HUES64 (cell line): ENCODE data around the gene ZNF429.
"Not testable (repeated sequence)": the region's sequence is repeated elsewhere in the genome, so short reads cannot be mapped to it uniquely, and the experiment has no call there.

ENCODE experiments used
- H3K27ac ChIP-seq: 2 replicates; pipeline ENCODE4 v1.7.0; 2013; ENCODE audit warnings: low read depth, low read length, inconsistent platforms
- H3K27me3 ChIP-seq: 2 replicates; pipeline ENCODE4 v1.6.1; 2013; ENCODE audit warnings: mild to moderate bottlenecking, low read length; ENCODE audit not compliant: insufficient read depth
- H3K36me3 ChIP-seq: 2 replicates; pipeline ENCODE4 v1.6.1; 2013; ENCODE audit warnings: mild to moderate bottlenecking, low read length; ENCODE audit not compliant: insufficient read depth
- H3K4me1 ChIP-seq: 2 replicates; pipeline ENCODE4 v1.6.1; 2013; ENCODE audit warnings: mild to moderate bottlenecking, low read length, moderate library complexity; ENCODE audit not compliant: insufficient read depth
- H3K4me3 ChIP-seq: 2 replicates; pipeline ENCODE4 v1.5.1; 2013; ENCODE audit warnings: mild to moderate bottlenecking, low read length, moderate library complexity
- H3K9ac ChIP-seq: 2 replicates; pipeline ENCODE4 v1.6.1; 2013; ENCODE audit warnings: mild to moderate bottlenecking, low read depth, low read length
- H3K9me3 ChIP-seq: 2 replicates; pipeline ENCODE4 v1.6.1; 2013; ENCODE audit warnings: low read depth, low read length; ENCODE audit not compliant: insufficient read depth
- WGBS: fragments of 150-250, 120-280 bp; methylation state at CpG from one replicate; pipeline ENCODE4 v1.1.7; 2013; ENCODE audit warnings: missing lambda C conversion rate; 5-methylcytosine and 5-hydroxymethylcytosine counted together

ZNF429 gene

GRCh38 chr19:21513651-21514050 lies 8.2 kb downstream of the ZNF429 start:
- Histone ChIP-seq H3K36me3 (peaks cover 13% of the 10 kb centered on the region), H3K4me3 (no peak overlapping the region), H3K9ac (no peak overlapping the region), H3K27ac (no peak overlapping the region), H3K4me1 (no peaks in the 10 kb centered on the region), H3K27me3 (no peaks in the 10 kb centered on the region), H3K9me3 (peaks cover 34% of the 10 kb centered on the region)
- WGBS: 83% methylated on average over 2 of the region's 2 CpGs

GRCh38 chr19:21519488-21519887 lies 14.1 kb downstream of the ZNF429 start:
- Histone ChIP-seq H3K27ac (no peak overlapping the region), H3K4me3 (no peak overlapping the region), H3K36me3 (peaks cover 53% of the 10 kb centered on the region), H3K4me1 (no peaks in the 10 kb centered on the region), H3K9ac (no peak overlapping the region), H3K27me3 (no peaks in the 10 kb centered on the region), H3K9me3 (peaks cover 58% of the 10 kb centered on the region)
- WGBS: 100% methylated on average over 2 of the region's 2 CpGs

DNA sequence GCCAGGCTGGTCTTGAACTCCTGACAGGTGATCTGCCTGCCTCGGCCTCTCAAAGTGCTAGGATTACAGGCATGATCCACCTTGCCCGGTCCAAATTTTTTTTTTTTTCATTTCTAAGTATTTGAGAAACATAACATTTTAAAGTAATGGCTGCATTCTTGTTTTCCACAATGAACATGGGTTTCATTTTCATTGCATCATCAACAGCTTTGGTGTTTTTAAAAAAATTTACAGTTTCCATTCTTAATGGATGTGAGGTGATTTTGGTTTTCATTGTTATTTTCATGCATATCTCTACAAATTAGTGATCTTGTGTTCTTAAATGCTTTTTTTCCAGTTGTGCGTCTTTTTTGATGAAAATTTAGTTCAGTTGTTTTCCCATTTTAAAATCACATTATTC lies 27.5 kb downstream of the ZNF429 start:
- no peak overlapping the region for H3K9ac ChIP-seq
- no peaks in the 10 kb centered on the region for H3K4me1 ChIP-seq
- H3K27me3 ChIP-seq: no peaks in the 10 kb centered on the region
- H3K36me3 ChIP-seq: peaks cover 71% of the 10 kb centered on the region
- 100% methylated on average over 1 of the region's 3 CpGs for WGBS
- H3K4me3 ChIP-seq: no peak overlapping the region
- H3K27ac ChIP-seq: no peak overlapping the region
- H3K9me3 ChIP-seq: peaks cover 58% of the 10 kb centered on the region

DNA sequence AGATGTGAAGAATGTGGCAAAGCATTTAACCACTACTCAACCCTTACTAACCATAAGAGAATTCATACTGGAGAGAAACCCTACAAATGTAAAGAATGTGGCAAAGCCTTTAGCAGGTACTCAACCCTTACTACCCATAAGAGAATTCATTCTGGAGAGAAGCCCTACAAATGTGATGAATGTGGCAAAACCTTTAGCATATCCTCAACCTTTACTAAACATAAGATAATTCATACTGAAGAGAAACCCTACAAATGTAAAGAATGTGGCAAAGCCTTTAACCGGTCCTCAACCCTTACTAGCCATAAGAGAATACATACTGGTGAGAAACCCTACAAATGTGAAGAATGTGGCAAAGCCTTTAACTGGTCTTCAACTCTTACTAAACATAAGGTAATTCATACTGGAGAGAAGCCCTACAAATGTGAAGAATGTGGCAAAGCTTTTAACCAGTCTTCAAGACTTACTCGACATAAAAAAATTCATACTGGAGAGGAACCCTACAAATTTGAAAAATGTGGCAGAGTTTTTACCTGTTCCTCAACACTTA lies 31.4 kb downstream of the ZNF429 start:
- peaks cover 73% of the 10 kb centered on the region for H3K9me3 ChIP-seq
- not testable (repeated sequence) for H3K27ac ChIP-seq, H3K4me1 ChIP-seq, H3K9ac ChIP-seq, H3K27me3 ChIP-seq, H3K4me3 ChIP-seq
- H3K36me3 ChIP-seq: peaks cover 45% of the 10 kb centered on the region
- WGBS: 95% methylated on average over 2 of the region's 2 CpGs

- H3K27ac ChIP-seq: no peak overlapping the region
- 79% methylated on average over 2 of the region's 2 CpGs for WGBS
- H3K4me3 ChIP-seq: no peak overlapping the region
- no peaks in the 10 kb centered on the region for H3K4me1 ChIP-seq
- no peaks in the 10 kb centered on the region for H3K36me3 ChIP-seq
- H3K27me3 ChIP-seq: no peaks in the 10 kb centered on the region
- H3K9ac ChIP-seq: no peak overlapping the region
- peaks cover 14% of the 10 kb centered on the region for H3K9me3 ChIP-seq
Measured at GRCh38 chr19:21559444-21559843, 54.0 kb downstream of the ZNF429 start.

DNA sequence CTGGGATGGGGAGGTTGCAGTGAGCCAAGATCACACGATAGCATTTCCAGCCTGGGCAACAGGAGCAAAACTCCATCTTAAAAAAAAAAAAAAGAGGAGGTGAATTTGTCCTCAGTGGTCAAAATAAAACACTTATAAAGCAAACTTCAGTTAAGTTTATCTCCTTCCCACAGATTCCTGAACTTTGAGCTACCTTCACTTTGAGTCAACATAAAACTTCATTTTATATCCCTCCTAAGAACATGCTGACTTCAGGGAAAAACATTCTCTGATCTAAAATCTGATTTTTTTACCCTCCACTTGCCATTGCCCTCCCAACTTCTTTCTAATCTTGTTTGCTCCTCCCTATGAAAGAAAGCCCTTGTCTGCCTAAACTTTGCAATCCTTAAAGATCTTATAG lies 59.0 kb downstream of the ZNF429 start:
- Histone ChIP-seq H3K9me3 (peaks cover 14% of the 10 kb centered on the region), H3K36me3 (no peaks in the 10 kb centered on the region), H3K27me3 (no peaks in the 10 kb centered on the region), H3K9ac (no peak overlapping the region), H3K4me3 (no peak overlapping the region), H3K27ac (no peak overlapping the region), H3K4me1 (no peaks in the 10 kb centered on the region)
- WGBS: 71% methylated on average over 1 of the region's 1 CpG

DNA sequence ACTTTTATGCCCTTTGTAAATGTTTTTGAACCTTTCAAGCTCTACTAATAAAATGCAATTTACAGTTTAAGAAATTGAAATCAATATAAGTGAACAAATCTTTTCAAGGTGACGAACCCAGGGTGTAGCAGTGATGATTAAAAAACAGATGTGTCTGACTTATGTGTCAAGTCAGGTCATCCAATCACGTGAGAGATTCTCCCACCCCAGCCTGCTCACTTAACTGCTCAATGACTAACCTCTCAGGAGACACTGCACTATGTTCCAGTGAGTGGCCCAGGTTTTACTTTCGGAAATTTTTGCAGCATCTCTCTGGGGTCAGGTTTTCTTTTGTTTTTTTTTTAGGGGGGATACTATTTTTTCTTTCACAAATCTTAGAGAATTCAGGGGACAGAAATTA lies 60.7 kb downstream of the ZNF429 start:
- Histone ChIP-seq H3K4me1 (no peaks in the 10 kb centered on the region), H3K36me3 (no peaks in the 10 kb centered on the region), H3K9ac (no peak overlapping the region), H3K9me3 (peaks cover 23% of the 10 kb centered on the region), H3K27ac (no peak overlapping the region), H3K4me3 (no peak overlapping the region), H3K27me3 (no peaks in the 10 kb centered on the region)
- 49% methylated on average over 2 of the region's 3 CpGs for WGBS

- peaks cover 35% of the 10 kb centered on the region for H3K9me3 ChIP-seq
- H3K4me3 ChIP-seq, H3K9ac ChIP-seq, H3K36me3 ChIP-seq, H3K4me1 ChIP-seq, H3K27me3 ChIP-seq, H3K27ac ChIP-seq: not testable (repeated sequence)
- 86% methylated on average over 3 of the region's 4 CpGs for WGBS
Measured at GRCh38 chr19:21567806-21568205, 62.4 kb downstream of the ZNF429 start.

- H3K27me3 ChIP-seq: no peaks in the 10 kb centered on the region
- H3K36me3 ChIP-seq: no peaks in the 10 kb centered on the region
- no peak overlapping the region for H3K4me3 ChIP-seq
- no peaks in the 10 kb centered on the region for H3K4me1 ChIP-seq
- no peak overlapping the region for H3K27ac ChIP-seq
- peaks cover 40% of the 10 kb centered on the region for H3K9me3 ChIP-seq
- 89% methylated on average over 21 of the region's 21 CpGs for WGBS
- no peak overlapping the region for H3K9ac ChIP-seq
Measured at GRCh38 chr19:21568816-21569493, 63.6 kb downstream of the ZNF429 start.

GRCh38 chr19:21569494-21569865 lies 64.1 kb downstream of the ZNF429 start:
- H3K27me3 ChIP-seq: no peaks in the 10 kb centered on the region
- H3K4me1 ChIP-seq: no peaks in the 10 kb centered on the region
- WGBS: 90% methylated on average over 16 of the region's 16 CpGs
- H3K27ac ChIP-seq: no peak overlapping the region
- no peak overlapping the region for H3K9ac ChIP-seq
- no peaks in the 10 kb centered on the region for H3K36me3 ChIP-seq
- peaks cover 41% of the 10 kb centered on the region for H3K9me3 ChIP-seq
- H3K4me3 ChIP-seq: no peak overlapping the region

- no peak overlapping the region for H3K27ac ChIP-seq
- no peak overlapping the region for H3K9ac ChIP-seq
- WGBS: 72% methylated on average over 2 of the region's 2 CpGs
- H3K36me3 ChIP-seq: no peaks in the 10 kb centered on the region
- H3K27me3 ChIP-seq: no peaks in the 10 kb centered on the region
- no peak overlapping the region for H3K4me3 ChIP-seq
- H3K9me3 ChIP-seq: peaks cover 48% of the 10 kb centered on the region
- H3K4me1 ChIP-seq: no peaks in the 10 kb centered on the region
Measured at GRCh38 chr19:21571316-21571715, 65.9 kb downstream of the ZNF429 start.

DNA sequence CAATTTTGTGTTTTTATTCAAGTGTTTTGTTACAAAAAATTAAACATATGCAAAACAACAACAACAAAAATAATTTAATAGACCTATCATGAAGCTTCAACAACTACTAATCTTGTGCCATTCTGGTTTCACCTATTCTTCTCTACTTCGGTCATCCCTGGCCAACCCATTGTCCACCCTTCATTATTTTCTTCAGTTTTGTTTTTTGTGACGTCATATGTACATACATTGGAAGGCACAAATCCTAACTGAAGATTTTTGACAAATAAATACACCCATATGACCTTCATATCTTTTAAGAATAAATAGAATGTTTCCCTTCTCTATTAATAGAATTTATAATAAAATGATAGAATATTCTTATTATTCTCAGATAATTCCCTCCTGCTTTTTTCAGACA lies 69.2 kb downstream of the ZNF429 start:
- Histone ChIP-seq H3K27me3 (no peaks in the 10 kb centered on the region), H3K27ac (no peak overlapping the region), H3K4me1 (no peaks in the 10 kb centered on the region), H3K9me3 (peaks cover 56% of the 10 kb centered on the region), H3K4me3 (no peak overlapping the region), H3K9ac (no peak overlapping the region), H3K36me3 (no peaks in the 10 kb centered on the region)
- WGBS: 39% methylated on average over 1 of the region's 2 CpGs
